A549 treated with AZD9567 at 1 μM for 4 hours (cell line): Measurements from ENCODE around the gene GABRA1. TPM values are rescaled to one million over a fixed set of nuclear protein-coding genes. Genes with fewer than 3 reads are reported as not detected.

Experiments
- total RNA-seq: library from RNA; stranded (reverse); fragments of 200-300 nt; extraction: Qiagen RNA extraction; gene quantifications from 5 replicates; pipeline ENCODE4 v1.2.3, GENCODE V29; 2022; ENCODE audit not compliant: insufficient read depth

The GABRA1 gene
- total RNA-seq = not detected in 5 replicates

DNA sequence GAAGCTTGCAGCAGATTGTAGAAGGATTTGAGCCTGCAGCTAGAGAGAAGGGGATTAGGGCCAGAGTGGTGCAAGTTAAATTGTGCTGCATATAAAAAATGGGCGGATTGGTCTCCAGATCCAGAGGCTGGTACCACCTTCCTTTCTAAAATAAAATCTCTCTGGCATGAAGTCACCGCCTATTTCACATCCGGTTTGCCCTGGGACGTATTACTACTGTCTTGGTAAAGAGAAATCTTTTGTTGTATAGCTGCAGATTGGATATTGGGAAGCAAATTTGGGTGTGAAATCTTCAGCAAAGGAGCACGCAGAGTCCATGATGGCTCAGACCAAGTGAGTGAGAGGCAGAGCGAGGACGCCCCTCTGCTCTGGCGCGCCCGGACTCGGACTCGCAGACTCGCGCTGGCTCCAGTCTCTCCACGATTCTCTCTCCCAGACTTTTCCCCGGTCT lies at the start of gene GABRA1:
TSS of gene GABRA1 (plus strand) at position 180 of the 451 bp plus-strand sequence. CDS start 2,691 bp downstream, outside the sequence.

Other genes with a start within 250 kb of the GABRA1 start
- gene GABRA6, start 162.4 kb upstream of the GABRA1 start, total RNA-seq = not detected in 5 replicates
- not detected in 5 replicates for gene GABRG2, start 219.7 kb downstream of the GABRA1 start, total RNA-seq